Measurements from ENCODE around the gene PSMA1.

Gene PSMA1

GRCh38 chr11:14529321-14529720 is 9.1 kb upstream of the PSMA1 start:
- no peak for DNase-seq

GRCh38 chr11:14522801-14523200 is 2.6 kb upstream of the PSMA1 start:
- DNase-seq: no peak

GRCh38 chr11:14522245-14522644 is 2.1 kb upstream of the PSMA1 start:
- no peak for DNase-seq

GRCh38 chr11:14520747-14521151 is 563 bp upstream of the PSMA1 start:
- DNase-seq: peak in 1 of 2 experiments; percentile 66

GRCh38 chr11:14519597-14519916 is 629 bp downstream of the PSMA1 start:
- DNase-seq: no peak

GRCh38 chr11:14518820-14519219 is 1.4 kb downstream of the PSMA1 start:
- DNase-seq: no peak

GRCh38 chr11:14513800-14514199 is 6.4 kb downstream of the PSMA1 start:
- DNase-seq: no peak

GRCh38 chr11:14506532-14506931 is 13.7 kb downstream of the PSMA1 start:
- no peak for DNase-seq

GRCh38 chr11:14503023-14503422 is 17.2 kb downstream of the PSMA1 start:
- DNase-seq: no peak

- no peak for DNase-seq
Measured at GRCh38 chr11:14502039-14502438, 18.1 kb downstream of the PSMA1 start.

- DNase-seq: no peak
Measured at GRCh38 chr11:14500181-14500651, 20.0 kb downstream of the PSMA1 start.

- DNase-seq: peak; percentile 84 to 87
Measured at GRCh38 chr11:14499560-14500180, 20.5 kb downstream of the PSMA1 start, which contains the start of gene COPB1. TSS of gene COPB1 (minus strand) at chr11:14499811. CDS start at chr11:14498928, 883 bp downstream.

GRCh38 chr11:14499178-14499559 is 21.0 kb downstream of the PSMA1 start:
- DNase-seq: peak in 1 of 2 experiments; percentile 22

GRCh38 chr11:14480716-14481115 is 39.5 kb downstream of the PSMA1 start:
- no peak for DNase-seq

- no peak for DNase-seq
Measured at GRCh38 chr11:14471127-14471526, 49.1 kb downstream of the PSMA1 start.

- no peak for DNase-seq
Measured at GRCh38 chr11:14463623-14464022, 56.6 kb downstream of the PSMA1 start.

- DNase-seq: no peak
Measured at GRCh38 chr11:14460147-14460546, 60.0 kb downstream of the PSMA1 start.

- DNase-seq: no peak
Measured at GRCh38 chr11:14458377-14458776, 61.8 kb downstream of the PSMA1 start.

- DNase-seq: no peak
Measured at GRCh38 chr11:14455648-14456430, 64.3 kb downstream of the PSMA1 start.

All from NCI-H446 (cell line).